ENCODE measurements around the gene LRRC23.

LRRC23 gene

DNA sequence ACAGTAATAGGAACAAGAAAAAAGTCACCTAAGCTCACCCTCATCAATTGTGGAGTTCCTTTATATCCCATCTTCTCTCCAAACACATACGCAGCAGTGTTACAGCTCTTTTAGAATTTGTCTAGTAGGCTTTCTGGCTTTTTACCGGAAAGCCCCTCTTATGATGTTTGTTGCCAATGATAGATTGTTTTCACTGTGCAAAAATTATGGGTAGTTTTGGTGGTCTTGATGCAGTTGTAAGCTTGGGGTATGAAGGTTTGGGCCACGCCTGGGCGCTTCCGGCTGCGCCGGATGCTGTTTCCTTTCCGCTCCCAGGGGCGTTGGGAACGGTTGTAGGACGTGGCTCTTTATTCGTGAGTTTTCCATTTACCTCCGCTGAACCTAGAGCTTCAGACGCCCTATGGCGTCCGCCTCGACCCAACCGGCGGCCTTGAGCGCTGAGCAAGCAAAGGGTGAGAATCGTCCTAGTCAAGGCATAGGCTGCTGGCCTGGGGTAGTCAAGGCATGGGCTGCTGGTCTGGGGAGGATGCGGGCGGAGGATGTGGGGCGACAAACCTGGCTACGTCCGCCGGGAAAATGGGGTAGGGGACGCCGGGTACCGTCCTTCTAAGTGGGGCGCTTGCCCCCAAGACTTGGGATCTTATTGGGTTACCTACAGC is 39.2 kb downstream of the LRRC23 start, which contains the start of the genes C12orf57 and RNU7-1:
Gene C12orf57 (plus strand): TSS at position 301 of the 659 bp plus-strand sequence. CDS start 100 bp downstream, at position 401.
Gene RNU7-1 (plus strand): TSS at position 95 of the 659 bp plus-strand sequence.
- no peak for DNase-seq (ENCODE audit: low read depth in 2 of 2)

- peak; percentile 73 to 76 for DNase-seq (ENCODE audit: low read depth in 2 of 2)
Observed at GRCh38 chr12:6944381-6945186, 40.0 kb downstream of the LRRC23 start.

DNA sequence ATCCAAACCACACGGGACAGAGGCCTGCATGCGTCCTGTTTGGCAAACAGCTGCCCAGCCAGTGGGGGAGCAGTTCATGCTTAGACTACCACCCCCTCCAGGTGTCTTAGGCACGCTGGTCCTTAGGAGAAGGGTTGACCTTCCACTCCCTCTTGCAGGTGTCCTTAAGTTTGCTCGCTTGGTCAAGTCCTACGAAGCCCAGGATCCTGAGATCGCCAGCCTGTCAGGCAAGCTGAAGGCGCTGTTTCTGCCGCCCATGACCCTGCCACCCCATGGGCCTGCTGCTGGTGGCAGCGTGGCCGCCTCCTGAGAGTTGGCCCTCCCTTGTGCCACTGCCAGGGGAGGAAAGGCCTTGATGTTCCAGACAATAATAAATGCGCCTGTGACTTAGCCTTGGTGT is 41.0 kb downstream of the LRRC23 start:
- no peak for DNase-seq (ENCODE audit: low read depth in 2 of 2)

GRCh38 chr12:6946033-6946919 is 41.7 kb downstream of the LRRC23 start:
- DNase-seq (ENCODE audit: low read depth in 2 of 2) = no peak

GRCh38 chr12:6946920-6947374 is 42.3 kb downstream of the LRRC23 start:
- no peak for DNase-seq (ENCODE audit: low read depth in 2 of 2)

DNA sequence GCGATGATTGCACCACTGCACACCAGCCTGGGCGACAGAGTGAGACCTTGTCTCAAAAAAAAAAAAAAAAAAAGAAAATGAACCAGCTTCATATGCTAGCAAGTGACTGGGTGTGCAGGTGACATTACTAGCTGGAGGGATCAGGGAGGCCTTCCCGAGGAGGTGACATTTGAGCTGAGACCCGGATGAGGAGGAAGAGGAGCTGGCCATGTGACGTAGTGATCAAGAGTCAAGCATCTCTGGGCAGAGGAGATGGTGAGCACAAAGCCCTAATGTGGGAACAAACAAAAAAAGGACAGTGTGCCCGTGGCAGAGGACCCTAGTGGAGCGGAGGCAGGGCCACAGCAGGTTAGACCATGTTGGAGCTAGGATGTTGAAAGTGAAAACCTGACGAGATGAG is 43.0 kb downstream of the LRRC23 start:
- DNase-seq (ENCODE audit: low read depth in 2 of 2) = no peak

GRCh38 chr12:6948873-6949594 is 44.4 kb downstream of the LRRC23 start:
- no peak for DNase-seq (ENCODE audit: low read depth in 2 of 2)

- DNase-seq (ENCODE audit: low read depth in 2 of 2) = no peak
Observed at GRCh38 chr12:6950401-6950801, 45.8 kb downstream of the LRRC23 start.

DNA sequence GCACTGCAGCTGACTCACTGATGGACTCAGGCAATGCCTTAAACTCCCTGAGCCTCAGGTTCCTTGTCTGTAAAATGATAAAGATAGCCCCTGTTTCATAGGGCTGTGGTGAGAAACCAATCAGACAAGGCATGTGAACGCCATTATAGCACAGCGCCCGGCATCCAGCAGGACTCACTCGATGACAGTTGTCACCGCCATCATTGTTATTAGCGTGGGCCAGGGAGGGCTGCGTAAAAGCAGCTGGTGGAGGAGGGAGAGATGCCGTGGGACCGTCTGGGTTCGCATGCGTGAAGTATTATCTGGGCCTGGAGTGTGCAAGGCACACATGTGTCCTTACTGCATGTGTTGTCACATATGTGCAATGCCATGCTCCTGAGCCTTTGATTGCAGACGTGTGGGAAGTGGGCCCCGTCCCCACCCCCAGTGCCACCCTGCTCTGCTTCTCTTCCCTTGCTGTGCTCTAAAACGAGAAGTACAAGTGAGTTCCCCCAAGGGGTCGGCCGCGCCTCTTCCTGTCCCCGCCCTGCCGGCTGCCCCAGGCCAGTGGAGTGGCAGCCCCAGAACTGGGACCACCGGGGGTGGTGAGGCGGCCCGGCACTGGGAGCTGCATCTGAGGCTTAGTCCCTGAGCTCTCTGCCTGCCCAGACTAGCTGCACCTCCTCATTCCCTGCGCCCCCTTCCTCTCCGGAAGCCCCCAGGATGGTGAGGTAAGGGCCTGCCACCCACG is 46.4 kb downstream of the LRRC23 start, which contains the start of gene PTPN6:
Gene PTPN6 (plus strand): TSS at position 546 of the 730 bp plus-strand sequence. CDS start 157 bp downstream, at position 703.
- DNase-seq (ENCODE audit: low read depth in 2 of 2) = peak in 1 of 2 donors; percentile 65

DNA sequence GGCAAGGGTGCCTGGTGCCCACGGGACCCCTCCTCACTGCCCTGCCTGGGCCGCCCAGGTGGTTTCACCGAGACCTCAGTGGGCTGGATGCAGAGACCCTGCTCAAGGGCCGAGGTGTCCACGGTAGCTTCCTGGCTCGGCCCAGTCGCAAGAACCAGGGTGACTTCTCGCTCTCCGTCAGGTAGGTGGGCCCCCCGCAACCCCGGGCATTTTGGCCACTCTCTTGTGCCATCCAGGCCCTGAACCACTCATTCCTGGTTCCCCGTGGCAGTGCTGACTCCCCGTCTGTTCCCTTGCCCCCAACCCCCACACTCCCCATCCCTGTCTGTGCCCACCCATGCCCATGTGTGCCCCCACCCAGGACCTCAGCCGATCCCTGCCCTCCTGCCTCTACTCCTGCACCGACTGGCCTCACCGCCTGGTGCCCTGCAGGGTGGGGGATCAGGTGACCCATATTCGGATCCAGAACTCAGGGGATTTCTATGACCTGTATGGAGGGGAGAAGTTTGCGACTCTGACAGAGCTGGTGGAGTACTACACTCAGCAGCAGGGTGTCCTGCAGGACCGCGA is 47.0 kb downstream of the LRRC23 start:
- no peak for DNase-seq (ENCODE audit: low read depth in 2 of 2)

DNA sequence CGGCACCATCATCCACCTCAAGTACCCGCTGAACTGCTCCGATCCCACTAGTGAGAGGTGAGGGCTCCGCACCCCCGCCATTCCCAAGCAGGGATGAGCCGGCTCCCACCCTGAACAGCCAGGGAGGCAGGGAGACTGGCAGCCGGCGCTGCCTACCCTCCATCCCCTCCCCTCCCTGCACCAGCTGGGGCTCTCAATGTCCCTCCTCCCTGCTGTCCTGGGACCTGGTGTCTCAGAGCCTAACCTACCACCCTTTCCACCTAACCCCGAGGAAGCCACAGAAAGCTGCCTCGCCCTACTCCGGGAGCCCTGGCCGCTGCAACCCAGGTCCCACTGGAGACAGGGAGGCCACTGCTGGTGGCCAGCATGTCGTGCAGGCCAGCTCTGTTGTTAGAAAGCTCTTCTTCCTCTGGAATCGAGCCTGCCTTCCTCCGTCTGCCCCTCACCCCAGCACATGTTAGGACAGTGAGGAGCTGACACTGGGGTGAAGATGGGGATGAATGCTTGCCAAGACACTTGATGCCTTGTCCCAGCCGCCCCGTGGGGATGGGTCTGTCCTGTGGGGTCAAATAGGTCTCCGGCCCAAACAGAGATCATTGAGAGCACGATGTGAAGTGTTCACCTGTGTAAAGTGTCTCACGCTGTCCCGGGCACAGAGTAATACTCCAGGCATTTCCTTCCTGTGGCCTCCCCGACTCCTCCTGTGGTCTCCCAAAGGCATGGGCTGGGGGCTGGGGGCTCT is 47.7 kb downstream of the LRRC23 start:
- no peak for DNase-seq (ENCODE audit: low read depth in 2 of 2)

- DNase-seq (ENCODE audit: low read depth in 2 of 2) = no peak
Observed at GRCh38 chr12:6952863-6953441, 48.3 kb downstream of the LRRC23 start.

DNA sequence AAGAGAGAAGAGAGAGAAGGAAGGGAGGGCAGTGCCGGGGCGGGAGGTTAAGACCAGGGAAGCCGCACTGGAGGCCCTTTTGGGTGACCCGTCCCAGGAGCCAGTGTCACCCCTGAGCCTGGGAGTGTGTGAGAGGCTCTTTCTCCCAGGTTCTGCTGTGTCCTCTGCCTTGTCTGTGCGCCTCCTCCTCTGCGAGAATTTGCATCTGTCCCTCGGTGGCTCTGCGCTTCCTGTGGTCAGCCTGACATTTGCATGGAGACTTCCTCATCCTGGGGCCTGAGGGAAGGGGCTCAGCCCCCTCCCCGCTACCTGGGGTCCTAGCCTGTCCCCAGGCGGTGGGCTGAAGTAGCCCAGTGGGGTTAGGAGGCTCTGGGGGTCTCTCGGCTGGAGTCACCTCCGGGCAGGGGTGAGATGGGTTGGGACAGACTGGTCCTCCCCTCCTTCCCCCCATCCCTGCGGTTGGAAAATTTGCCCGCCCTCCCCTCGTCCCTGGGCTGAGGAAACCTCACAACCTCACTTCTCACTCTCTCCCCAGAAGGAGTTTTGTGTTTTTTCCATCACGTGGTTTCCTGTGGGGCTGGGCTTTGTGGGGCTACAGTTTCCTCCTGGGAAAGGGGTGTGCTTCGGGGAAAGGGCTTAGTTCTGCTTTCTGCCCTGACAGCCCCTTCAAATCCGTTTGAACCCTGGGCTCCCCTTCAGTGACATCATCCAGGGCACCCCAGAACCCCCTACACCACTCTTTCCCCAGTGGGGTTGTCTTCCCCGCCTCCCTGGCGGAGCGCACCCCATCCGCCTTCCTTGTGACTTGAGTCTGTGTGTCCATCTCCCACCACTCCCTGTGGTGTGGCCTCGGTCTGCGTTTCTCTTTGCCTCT is 49.1 kb downstream of the LRRC23 start:
- peak; percentile 80 to 87 for DNase-seq (ENCODE audit: low read depth in 2 of 2)

DNA sequence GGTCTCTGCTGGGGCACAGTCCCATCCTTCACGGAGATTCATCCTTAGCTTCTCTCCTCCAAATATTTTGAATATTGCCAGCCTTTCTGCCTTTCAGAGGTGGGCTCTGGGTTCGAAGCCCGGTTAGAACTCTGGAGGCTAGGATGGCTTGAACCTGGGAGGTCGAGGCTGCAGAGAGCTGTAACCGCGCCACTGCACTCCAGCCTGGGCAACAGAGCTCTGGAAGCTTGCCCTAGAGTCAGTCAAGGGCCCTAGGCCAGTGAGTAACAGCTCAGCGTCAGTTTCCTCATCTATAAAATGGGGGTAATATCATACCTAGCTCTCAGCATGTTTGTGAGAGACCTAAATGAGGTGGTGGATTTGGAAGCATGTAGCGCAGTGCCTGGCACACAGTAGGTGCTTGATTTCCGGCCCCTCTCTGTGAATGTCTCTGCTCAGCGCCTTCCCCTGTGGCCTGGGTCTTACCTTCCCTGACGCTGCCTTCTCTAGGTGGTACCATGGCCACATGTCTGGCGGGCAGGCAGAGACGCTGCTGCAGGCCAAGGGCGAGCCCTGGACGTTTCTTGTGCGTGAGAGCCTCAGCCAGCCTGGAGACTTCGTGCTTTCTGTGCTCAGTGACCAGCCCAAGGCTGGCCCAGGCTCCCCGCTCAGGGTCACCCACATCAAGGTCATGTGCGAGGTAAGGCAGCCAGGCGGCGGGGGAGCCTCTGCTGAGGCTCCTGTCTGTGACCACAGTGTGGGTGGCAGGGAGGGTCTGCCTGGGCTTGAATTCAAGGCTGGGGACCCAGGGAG is 49.9 kb downstream of the LRRC23 start:
- DNase-seq (ENCODE audit: low read depth in 2 of 2) = no peak

DNA sequence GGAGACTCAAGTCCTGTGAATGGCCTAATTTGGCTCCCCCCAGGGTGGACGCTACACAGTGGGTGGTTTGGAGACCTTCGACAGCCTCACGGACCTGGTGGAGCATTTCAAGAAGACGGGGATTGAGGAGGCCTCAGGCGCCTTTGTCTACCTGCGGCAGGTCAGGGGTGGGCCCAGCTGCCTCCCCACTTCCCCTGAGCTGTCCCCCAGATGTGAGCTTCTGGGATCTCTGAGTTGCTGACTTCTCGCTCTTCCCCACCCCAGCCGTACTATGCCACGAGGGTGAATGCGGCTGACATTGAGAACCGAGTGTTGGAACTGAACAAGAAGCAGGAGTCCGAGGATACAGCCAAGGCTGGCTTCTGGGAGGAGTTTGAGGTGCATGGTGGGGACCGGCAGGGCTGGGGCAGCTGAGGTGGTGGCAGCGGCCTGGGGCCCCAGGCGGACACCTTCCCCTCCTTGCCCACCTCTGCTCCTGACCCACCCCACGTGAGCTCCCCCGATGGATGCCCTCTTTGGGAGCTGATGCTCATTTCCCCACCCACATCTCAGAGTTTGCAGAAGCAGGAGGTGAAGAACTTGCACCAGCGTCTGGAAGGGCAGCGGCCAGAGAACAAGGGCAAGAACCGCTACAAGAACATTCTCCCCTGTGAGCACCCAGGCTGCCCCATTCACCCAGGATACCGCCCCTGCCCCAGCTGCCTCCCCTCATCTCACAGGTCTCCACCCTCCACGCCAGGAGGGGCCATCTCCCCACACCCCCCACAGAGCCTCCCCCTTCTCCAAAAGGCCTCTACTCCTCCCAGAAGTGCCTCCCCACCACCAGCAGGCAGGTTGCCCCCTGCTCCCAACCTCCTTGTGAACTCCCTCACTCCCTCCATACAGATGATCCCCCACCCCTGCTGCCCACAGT is 50.7 kb downstream of the LRRC23 start:
- DNase-seq (ENCODE audit: low read depth in 2 of 2) = no peak

All from activated CD8-positive, alpha-beta memory T cell treated with anti-CD3 and anti-CD28 coated beads for 4 hours (primary cell).